ENCODE data around the gene IFNG. TPM values are rescaled to one million over a fixed set of nuclear protein-coding genes. Genes with fewer than 3 reads are reported as not detected.

The IFNG gene
- total RNA-seq, 1 donor from 2014 or later = not detected

- Mint-ChIP-seq H3K4me3 (ENCODE audit: unreplicated experiment) (no peak overlapping the region), H3K27ac (ENCODE audit: unreplicated experiment) (no peak overlapping the region), H3K27me3 (ENCODE audit: low read depth, unreplicated experiment) (peaks cover 3% of the 10 kb centered on the region), H3K9me3 (ENCODE audit: unreplicated experiment) (no peaks in the 10 kb centered on the region), H3K4me1 (ENCODE audit: low read depth, unreplicated experiment) (no peaks in the 10 kb centered on the region), H3K36me3 (ENCODE audit: low read depth, unreplicated experiment) (no peaks in the 10 kb centered on the region)
- Histone ChIP-seq H3K4me2 (ENCODE audit: low read length) (no peak overlapping the region), H3K9ac (ENCODE audit: low read length) (no peak overlapping the region), H2AFZ (ENCODE audit: low read depth, low read length) (no peak overlapping the region), H3K9me3 (ENCODE audit: insufficient read depth, low read depth, low read length) (no peaks in the 10 kb centered on the region), H3K4me1 (ENCODE audit: insufficient read depth, low read length) (peaks cover 4% of the 10 kb centered on the region), H3K79me2 (ENCODE audit: insufficient read depth, low read length) (no peaks in the 10 kb centered on the region), H3K27ac (ENCODE audit: low read depth, low read length) (no peak overlapping the region), H3K4me3 (ENCODE audit: insufficient read depth, low read depth, low read length) (no peak overlapping the region), H4K20me1 (ENCODE audit: insufficient read depth, low read length) (no peaks in the 10 kb centered on the region), H3K27me3 (ENCODE audit: insufficient read depth, low read length) (peaks cover 4% of the 10 kb centered on the region), H3K36me3 (ENCODE audit: insufficient read depth, low read length) (no peaks in the 10 kb centered on the region)
- TF ChIP-seq CTCF (IDR thresholded peaks at IDR 0.05; ENCODE audit: insufficient read depth, low read depth, low read length) (no peak), EZH2 (IDR thresholded peaks at IDR 0.05; ENCODE audit: insufficient read depth, low read length) (no peak)
- DNase-seq (ENCODE audit: low read depth) = no peak
- FAIRE-seq = no peak
Observed at GRCh38 chr12:68106660-68107059, 52.9 kb downstream of the IFNG start.

GRCh38 chr12:68106160-68106559, 53.4 kb downstream of the IFNG start:
- no peak overlapping the region for H3K27ac ChIP-seq (ENCODE audit: low read depth, low read length)

More at GRCh38 chr12:68106160-68106559, 53.4 kb downstream of the IFNG start:
- H3K4me3 ChIP-seq (ENCODE audit: insufficient read depth, low read depth, low read length) = no peak overlapping the region
- no peak overlapping the region for H3K4me3 Mint-ChIP-seq (ENCODE audit: unreplicated experiment)
- FAIRE-seq = no peak
- H3K4me2 ChIP-seq (ENCODE audit: low read length) = no peak overlapping the region
- peaks cover 4% of the 10 kb centered on the region for H3K27me3 Mint-ChIP-seq (ENCODE audit: low read depth, unreplicated experiment)
- H3K4me1 Mint-ChIP-seq (ENCODE audit: low read depth, unreplicated experiment) = no peaks in the 10 kb centered on the region
- no peak overlapping the region for H2AFZ ChIP-seq (ENCODE audit: low read depth, low read length)
- no peaks in the 10 kb centered on the region for H3K9me3 ChIP-seq (ENCODE audit: insufficient read depth, low read depth, low read length)
- H4K20me1 ChIP-seq (ENCODE audit: insufficient read depth, low read length) = no peaks in the 10 kb centered on the region
- H3K9ac ChIP-seq (ENCODE audit: low read length) = no peak overlapping the region
- TF ChIP-seq CTCF (IDR thresholded peaks at IDR 0.05; ENCODE audit: insufficient read depth, low read depth, low read length) (no peak), EZH2 (IDR thresholded peaks at IDR 0.05; ENCODE audit: insufficient read depth, low read length) (no peak)
- peaks cover 7% of the 10 kb centered on the region for H3K27me3 ChIP-seq (ENCODE audit: insufficient read depth, low read length)
- H3K9me3 Mint-ChIP-seq (ENCODE audit: unreplicated experiment) = no peaks in the 10 kb centered on the region
- peak; percentile 87 for DNase-seq (ENCODE audit: low read depth)
- no peaks in the 10 kb centered on the region for H3K79me2 ChIP-seq (ENCODE audit: insufficient read depth, low read length)
- no peaks in the 10 kb centered on the region for H3K36me3 Mint-ChIP-seq (ENCODE audit: low read depth, unreplicated experiment)
- H3K27ac Mint-ChIP-seq (ENCODE audit: unreplicated experiment) = no peak overlapping the region
- H3K4me1 ChIP-seq (ENCODE audit: insufficient read depth, low read length) = peaks cover 4% of the 10 kb centered on the region
- no peaks in the 10 kb centered on the region for H3K36me3 ChIP-seq (ENCODE audit: insufficient read depth, low read length)

Other genes starting within 250 kb of the IFNG start
- not detected in 2 replicates for gene IFNG-AS1, start 170.3 kb downstream of the IFNG start, total RNA-seq
- not detected in 2 replicates for gene IL26, start 66.1 kb upstream of the IFNG start, total RNA-seq
- not detected in 2 replicates for gene IL22, start 93.9 kb upstream of the IFNG start, total RNA-seq
- 10.8 and 10.9 TPM in 2 replicates for gene MDM1, start 172.6 kb upstream of the IFNG start, total RNA-seq